NCI-H1694 treated with DMSO at 0.1 percent for 48 hours (cell line): ENCODE data around the gene ADGRD2.

Experiments used
- DNase-seq: peaks from one replicate; lab custom pipeline; 2025; lab: John Stamatoyannopoulos, UW

ADGRD2 gene

DNA sequence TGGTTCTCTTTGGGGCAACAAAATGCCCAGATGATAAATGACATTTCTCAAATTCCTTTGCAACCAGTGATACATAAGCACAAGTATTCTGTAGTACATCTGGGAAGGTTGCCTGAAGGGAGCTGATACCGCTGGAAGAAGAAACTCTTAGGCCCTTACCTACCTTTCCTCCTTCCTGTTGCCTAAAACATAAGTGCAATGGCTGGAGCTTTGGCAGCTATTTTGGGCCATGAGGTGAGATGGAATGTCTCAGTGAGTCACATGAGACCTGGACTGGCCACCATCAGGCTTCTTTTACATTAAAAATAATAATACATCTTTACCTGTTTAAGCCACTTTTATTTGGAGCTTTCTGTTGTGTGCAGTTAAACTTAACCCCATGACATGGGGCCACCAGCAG is 11.2 kb upstream of the ADGRD2 start:
- no peak for DNase-seq

DNA sequence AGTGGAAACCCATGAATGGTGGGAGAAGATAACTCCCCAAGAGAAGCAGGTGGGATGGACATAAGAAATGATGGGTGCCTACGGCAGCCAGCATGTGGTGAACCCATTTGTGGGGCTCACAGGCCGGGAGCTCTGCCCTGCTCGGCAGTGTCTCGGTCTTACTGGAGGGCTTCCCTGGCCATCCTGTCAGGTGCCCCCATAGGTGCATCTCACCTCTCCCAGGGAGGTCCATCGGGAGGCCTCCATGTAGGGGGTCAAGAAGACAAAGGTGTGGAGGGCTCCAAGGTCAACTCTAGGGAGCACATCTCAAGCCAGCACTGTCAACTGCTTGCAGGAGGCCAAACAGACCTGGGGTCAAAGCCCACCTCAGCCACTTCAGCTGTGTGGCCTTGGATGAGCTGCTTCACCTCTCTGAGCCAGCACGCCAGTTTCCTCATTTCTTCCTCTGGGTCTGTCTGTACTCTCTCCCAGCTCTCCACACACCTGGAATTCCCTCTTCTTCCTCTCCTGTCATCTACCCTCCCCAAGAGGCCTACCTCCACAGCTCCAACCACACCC is 10.5 kb upstream of the ADGRD2 start:
- DNase-seq: no peak

DNA sequence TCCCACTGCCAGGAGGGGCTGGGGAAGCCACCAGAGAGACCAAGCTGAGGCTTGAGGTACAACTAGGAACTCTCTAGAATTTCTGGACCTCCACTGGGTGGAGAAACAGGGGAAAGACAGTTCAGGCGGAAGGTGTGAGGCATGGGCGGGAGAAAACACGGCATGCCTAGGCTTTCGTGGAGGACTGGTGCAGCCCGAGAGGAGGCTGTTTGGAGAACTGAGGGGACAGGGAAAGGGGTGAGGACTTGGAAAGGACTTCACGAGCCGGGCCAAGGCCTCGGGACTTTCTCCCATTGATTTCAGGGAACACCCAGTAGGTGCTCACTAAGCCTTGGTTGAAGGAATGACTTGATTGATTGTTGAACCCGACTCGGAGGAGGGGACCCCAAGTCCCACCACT is 9.5 kb upstream of the ADGRD2 start:
- DNase-seq: no peak

DNA sequence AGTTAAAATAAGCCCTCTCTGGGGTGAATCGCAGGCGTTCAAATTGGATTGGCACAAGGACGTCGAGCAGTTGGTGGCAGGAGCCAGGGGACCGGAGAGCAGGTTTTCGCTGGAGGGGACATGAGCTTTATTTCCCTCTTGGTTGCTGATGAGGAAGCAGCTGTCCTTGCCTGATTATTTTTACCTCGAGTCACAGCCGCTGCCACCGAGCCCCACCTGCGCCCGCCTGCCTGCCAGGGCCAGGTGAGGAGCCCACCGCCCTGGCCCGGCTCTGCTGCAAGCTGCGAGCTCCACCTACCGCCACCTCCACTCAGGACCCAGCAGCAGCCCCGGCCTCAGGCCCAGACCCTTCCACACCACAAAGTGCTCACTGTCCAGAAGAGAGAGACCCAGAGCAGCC is 9.0 kb upstream of the ADGRD2 start:
- DNase-seq: no peak

DNA sequence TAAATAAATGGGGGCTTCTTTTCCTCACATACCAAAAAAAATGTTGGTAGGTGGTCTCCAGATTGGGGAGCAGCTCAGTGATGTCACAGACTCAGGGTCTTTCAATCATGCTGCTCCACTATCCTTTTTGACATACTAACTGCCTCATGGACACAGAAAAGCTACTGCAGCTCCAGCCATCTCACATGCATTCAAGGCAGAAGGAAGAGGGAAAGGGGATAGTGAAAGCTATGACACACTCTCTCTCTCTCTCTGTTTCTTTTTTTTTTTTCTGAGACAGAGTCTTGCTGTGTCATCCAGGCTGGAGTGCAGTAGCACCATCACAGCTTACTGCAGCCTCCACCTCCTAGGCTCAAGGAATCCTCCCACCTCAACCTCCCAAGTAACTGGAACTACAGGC is 7.9 kb upstream of the ADGRD2 start:
- no peak for DNase-seq

DNA sequence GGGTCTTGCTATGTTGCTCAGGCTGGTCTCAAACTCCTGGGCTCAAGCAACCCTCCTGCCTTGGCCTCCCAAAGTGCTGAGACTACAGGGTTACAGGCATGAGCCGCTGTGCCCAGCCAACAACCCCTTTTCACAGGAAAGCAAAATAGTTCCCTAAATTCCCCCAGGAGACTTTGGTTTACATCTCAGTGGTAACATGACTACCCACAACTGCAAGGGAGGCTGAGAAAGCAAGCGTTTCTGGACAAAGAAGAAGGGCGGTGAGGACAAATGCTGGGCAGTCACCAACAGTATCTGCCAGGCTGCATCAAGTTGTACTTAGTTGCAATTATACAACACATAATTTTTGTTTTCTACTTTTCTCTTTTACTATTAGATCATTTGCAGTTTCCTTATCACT is 7.4 kb upstream of the ADGRD2 start:
- no peak for DNase-seq

DNA sequence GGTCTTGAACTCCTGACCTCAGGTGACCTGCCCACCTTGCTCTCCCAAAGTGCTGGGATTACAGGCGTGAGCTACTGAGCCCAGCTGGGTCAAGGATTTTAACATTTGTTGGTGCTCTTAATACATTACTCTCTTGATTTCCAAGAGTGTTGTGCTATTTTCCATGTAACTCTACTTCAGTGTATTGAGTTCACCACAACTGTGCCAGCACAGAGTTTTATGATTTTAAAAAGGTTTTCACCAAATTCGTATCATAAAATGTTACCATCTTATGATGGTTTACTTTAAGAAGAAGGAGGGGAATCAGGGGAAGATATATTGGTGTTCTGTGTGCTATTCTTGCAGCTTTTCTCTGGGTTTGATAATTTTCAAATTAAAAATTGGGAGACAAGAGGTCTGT is 6.6 kb upstream of the ADGRD2 start:
- DNase-seq: no peak

DNA sequence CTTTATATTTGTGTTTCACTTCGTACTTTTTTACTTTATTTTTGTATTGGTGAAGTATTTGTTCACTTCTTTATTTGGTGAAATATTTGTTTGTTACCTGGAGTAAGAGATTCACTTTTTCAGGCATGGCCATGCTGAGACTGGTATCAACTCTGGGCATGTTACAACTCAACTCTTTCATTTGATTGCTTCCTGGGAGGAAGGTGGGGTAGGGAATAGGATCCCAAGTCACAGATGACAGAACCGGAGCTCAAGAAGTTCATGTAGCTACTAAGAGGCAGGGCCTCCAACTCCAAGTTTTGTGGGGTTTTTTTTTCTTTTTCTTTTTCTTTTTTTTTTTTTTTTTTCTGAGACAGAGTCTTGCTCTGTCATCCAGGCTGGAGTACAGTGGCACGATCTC is 6.1 kb upstream of the ADGRD2 start:
- DNase-seq: no peak

DNA sequence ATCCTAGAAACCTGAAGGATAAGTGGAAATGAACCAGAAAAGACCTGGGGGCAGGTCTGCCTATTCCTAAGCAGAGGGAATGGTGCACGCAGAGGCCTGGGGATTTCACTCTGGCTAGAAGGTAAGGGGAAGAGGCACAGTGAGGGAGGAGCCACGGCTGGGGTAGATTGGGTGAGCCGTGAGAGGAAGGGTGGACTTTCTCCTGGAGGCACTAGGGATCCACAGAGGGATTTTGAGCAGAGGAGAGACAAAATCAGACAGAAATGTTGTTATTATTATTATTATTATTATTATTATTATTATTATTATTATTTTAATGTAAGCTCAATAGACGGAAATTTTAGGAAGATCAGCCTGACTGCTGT is 3.0 kb upstream of the ADGRD2 start:
- no peak for DNase-seq

DNA sequence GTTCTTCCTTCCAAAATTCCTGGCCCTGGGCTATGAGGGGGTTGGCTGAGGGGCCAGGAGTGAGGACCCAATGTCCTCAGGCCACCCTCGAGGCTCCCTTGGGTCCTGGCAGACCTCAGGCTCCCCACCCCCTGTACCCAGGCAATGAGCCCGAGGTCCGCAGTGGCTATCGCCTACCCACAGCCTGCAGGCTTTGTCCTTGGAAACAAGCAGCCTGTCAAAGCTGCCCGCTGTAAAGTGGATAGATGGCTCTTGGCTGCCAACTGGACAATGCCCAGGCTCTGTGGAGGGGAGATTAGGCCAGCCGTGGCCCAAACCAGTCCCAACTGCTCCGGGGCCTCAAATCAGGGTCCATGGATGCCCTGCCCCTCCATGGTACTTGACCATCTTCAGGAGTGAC is 2.2 kb upstream of the ADGRD2 start:
- DNase-seq: no peak

DNA sequence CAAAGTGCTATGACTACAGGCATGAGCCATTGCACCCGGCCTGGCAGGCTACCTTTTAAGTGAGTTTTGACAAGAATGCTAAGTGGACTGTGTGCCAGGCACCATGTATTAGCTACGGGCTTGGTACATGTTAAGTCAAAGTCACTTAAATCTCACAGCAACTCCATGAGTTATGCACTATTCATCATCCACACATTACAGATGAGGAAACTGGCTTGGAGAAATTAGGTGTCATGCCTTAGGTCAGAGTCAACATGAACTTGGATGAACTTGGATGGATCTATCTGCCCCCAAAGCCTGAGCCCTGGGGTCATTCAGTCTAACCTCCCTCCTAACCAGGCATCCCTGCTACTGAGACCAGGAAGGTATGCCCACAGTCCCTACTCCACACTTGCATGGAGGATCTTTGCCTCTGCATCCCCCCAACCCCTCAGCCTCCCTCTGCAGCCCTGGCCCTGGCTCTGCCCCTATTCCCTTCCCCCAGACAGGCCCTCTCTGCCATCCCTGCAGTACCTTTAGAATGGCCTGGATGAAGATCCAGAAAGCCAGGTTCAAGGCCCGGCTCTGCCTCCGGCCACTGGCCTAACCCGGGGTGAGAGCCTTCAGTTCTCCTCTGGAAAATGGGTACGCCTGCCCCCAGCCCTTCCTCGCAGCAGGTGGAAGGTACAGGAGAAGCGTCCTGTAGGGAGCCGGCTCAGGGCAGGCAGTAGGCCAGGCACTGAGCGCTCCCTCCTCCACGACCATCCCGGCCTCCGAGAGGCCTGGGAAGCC is 685 bp upstream of the ADGRD2 start:
- no peak for DNase-seq

DNA sequence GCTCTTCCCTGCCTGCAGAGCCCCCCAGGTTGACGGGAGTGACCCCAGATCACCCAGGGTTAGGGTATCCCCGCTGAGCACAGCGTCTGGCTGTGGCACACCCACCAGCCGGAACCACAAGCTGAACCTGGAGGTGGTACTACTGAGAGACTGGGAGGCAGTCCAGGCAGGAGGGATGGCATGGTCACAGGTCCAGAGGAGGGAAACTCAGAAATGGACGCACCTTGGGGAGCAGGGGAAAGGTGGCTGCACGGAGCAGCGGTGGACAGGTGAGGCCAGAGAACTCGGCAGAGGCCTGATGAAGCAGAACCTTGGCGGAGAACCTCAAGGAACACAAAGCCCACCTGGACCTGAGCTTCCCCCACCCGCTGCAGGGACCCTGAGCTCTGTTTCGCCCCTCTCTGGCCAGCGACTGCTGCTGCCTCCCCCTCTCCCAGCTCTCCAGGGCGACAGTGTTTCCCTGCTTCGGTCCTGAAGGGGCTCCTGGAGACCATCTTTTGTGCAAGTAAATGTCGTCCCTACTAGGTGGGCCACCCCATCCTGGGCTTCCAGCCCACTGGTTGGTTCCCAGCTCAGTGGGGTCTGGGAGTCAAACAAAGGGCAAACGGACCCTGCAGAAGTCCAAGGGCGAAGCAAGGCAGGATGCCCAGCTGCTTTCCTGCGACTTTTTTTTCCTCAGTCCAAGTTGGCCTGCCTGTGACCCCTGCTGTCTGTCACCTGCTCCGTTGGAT is 845 bp downstream of the ADGRD2 start:
- DNase-seq: no peak

DNA sequence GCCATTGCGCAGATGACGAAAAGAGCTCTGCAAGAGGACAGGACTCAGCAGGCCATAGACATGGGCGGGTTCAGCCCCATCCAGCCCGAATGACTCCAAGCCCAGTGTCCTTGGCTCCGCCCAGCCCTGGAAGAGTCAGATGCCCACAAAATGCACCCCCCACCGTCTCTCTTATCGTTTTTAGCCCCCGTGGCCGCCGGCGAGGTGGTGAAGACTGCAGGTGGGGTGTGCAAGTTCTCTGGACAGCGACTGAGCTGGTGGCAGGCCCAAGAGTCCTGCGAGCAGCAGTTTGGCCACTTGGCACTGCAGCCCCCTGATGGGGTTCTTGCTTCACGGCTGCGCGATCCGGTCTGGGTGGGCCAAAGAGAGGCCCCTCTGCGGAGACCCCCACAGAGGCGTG is 2.1 kb downstream of the ADGRD2 start:
- DNase-seq: no peak

DNA sequence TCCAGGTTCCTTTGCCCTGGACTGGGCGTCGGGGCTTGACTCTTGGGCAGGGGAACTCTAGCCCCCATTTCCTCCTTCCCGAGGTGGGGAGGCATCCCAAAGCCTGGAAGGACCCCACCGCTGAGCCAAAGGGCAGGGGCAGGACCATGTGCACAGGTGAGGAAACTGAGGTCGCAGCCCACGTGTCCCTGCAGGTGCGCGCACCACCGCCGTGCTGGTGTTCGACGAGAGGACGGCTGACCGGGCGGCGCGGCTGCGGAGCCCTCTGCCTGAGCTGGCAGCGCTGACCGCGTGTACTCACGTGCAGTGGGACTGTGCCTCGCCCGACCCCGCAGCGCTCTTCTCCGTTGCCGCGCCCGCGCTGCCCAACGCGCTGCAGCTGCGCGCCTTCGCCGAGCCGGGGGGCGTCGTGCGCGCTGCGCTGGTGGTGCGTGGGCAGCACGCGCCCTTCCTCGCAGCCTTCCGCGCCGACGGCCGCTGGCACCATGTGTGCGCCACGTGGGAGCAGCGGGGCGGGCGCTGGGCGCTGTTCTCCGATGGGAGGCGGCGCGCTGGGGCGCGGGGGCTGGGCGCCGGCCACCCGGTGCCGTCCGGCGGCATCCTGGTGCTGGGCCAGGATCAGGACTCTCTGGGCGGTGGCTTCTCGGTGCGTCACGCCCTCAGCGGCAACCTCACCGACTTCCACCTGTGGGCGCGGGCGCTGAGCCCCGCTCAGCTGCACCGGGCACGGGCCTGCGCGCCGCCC is 2.8 kb downstream of the ADGRD2 start:
- no peak for DNase-seq

DNA sequence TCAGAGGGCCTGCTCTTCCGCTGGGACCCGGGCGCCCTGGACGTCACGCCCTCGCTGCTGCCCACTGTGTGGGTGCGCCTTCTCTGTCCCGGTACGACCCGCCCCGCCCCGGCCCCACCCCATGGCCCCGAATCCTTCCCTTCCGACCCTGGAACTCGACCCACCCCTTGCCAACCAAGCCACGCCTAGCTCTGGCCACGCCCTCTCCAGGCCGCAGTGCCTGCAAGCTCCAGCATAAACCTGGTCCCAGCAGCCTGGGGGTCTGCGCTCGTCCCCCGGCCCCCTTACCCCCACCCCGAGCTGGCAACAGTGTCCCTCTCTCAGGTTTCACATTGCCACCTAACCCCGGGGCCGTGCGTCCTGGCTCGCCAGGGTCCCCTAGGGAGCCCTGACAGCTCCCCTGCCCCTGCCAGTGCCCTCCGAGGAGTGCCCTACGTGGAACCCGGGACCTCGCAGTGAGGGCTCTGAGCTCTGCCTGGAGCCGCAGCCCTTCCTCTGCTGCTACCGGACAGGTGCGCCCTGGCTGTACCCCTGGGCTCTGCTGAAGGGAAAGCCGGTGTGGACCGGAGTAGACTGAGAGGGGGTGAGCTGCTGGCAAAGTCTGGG is 3.4 kb downstream of the ADGRD2 start:
- DNase-seq: no peak

DNA sequence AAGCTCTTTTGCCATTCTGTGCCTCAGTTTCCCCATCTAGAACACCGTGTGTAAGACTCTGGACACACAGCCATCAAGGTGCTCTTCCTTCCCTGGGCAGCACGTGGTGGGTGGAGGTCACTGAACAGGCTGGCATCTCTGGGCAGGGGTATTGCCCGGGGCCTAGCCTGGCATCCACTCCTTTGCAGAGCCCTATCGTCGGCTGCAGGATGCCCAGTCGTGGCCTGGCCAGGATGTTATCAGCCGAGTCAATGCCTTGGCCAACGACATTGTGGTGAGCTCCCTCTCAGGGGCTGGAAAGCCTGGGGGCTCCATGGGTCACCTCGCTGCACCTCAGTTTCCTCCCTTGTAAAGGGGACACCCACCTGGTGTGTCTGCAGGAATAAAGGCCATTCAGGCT is 4.0 kb downstream of the ADGRD2 start:
- DNase-seq: no peak

DNA sequence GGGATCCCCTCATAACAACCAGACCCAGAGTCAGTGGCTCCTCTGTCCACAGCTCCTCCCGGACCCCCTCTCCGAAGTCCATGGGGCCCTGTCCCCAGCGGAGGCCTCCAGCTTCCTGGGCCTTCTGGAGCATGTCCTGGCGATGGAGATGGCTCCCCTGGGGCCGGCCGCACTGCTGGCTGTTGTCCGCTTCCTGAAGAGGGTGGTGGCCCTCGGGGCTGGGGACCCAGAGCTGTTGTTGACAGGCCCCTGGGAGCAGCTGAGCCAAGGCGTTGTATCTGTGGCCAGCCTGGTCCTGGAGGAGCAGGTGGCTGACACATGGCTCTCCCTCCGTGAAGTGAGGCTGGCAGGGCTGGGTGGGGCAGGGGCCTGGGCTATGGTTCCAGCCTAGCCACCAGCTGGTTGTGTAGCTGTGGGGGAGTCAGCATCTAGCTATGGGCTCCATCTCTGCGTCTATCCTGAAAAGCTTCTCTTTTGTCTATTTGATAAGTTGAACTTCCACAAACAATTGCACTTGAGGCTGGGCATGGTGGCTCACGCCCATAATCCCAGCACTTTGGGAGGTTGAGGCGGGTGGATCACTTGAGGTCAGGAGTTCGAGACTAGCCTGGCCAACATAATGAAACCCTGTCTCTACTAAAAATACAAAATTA is 4.7 kb downstream of the ADGRD2 start:
- DNase-seq: no peak

DNA sequence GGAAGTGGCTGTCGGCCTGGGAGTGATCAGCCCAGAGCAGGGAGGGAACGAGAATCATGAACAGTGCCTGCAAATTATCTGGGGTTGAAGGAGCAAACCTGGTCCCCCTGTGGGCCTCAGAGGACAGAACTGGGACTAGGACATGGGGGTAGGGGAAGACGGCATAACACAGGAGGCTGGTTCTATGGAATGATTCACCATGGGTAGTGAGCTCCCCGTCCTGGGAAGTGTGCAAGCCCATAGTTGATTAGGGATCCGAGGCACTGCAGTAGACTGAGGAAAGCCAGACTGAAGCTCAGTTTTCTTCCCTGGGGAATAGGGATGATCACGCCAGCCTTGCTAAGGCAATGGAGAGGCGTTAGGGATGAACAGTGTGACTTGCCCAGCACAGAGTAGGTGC is 5.6 kb downstream of the ADGRD2 start:
- DNase-seq: no peak

DNA sequence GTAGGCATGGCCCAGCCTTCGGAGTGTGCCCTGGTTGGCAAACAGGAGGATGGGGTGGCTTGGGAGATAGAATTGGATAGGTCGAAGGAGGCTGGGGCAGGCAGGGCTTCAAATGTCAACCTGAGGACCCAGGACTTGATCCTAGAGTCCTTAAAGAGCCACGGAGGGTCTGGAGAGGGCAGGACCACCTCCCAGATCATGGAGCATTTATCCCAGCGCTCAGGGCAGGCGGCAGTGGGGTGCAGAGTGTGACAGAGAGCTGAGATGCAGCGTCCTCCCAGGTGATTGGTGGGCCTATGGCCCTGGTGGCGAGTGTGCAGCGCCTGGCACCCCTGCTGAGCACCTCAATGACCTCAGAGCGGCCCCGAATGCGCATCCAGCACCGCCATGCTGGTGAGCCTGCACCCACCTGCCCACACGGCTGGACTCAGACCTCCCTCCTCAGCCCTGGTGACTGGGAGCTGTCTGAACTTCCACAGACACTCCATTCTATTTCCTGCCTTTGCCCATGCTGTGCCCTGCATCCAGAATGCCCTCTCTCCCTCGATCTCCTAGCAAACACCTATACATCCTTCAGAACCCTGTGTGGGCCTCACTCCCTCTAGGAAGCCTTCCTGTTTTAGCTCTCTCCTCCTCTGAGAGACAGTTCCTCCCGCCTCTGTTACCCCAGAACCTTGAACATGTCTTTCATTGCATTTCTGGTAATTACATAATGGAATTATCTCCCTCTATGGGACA is 6.3 kb downstream of the ADGRD2 start:
- no peak for DNase-seq

DNA sequence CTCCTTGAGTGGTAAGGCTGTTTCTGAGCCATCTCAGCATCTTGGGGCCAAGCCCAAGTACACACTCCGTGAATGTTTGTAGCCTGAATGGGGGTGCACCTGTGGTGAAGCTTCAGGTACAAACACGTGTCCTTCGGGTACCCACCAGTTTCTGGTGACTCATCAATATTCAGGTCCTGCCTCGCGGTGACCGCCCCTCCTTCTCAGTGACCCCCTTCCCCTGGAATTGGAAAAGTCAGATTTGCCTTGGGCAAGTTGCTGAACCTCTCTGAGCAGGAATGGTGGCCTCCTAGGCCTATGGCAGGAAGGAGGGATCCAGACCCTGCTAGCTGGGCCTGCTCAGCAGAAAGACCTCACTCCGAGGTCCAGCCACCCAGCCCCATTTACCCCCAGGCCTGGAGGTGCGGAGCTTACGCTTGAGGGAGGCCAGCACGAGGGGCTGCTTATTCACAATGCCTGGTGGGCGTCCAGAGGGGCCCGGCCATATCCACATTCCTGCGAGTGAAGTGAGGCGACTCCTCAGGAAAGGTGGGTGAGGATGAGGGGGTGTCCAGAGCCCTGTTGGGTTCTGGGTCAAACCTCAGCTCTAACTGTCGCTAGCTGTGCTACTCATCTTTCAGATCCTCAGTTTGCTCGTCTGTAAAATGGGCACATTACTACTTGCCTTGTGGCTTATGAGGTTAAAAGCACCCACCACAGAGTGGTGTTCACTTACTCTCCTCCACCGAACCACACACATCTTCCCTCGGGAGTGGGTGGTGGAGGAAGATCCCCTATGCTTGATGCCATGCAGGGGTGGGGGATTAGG is 7.0 kb downstream of the ADGRD2 start:
- DNase-seq: no peak
